Mononuclear cell (primary cell): Measurements from ENCODE around the gene XKR7. TPM values are rescaled to one million over a fixed set of nuclear protein-coding genes. Genes with fewer than 3 reads are reported as not detected.

ENCODE experiments used
- H3K27me3 ChIP-seq: 2 replicates; pipeline ENCODE4 v1.6.0; 2011; ENCODE audit warnings: low read length, control low read depth; ENCODE audit not compliant: insufficient read depth
- H3K4me1 ChIP-seq: 2 replicates; pipeline ENCODE4 v1.5.1; 2011; ENCODE audit warnings: mild to moderate bottlenecking, low read length, control low read depth; ENCODE audit not compliant: insufficient read depth
- H3K4me3 ChIP-seq: 2 replicates; pipeline ENCODE4 v1.5.1; 2011; ENCODE audit warnings: mild to moderate bottlenecking, low read length, moderate library complexity
- H3K9me3 ChIP-seq: 2 replicates; pipeline ENCODE4 v1.5.1; 2011; ENCODE audit warnings: low read depth, mild to moderate bottlenecking, control low read depth, low read length
- total RNA-seq: library from RNA; depleted of rRNA; stranded (reverse); fragments of >200 nt; gene quantifications from one replicate; pipeline ENCODE4 v1.2.3, GENCODE V29; 2012

The XKR7 gene
- total RNA-seq, 1 donor, result under 0.01 TPM

DNA sequence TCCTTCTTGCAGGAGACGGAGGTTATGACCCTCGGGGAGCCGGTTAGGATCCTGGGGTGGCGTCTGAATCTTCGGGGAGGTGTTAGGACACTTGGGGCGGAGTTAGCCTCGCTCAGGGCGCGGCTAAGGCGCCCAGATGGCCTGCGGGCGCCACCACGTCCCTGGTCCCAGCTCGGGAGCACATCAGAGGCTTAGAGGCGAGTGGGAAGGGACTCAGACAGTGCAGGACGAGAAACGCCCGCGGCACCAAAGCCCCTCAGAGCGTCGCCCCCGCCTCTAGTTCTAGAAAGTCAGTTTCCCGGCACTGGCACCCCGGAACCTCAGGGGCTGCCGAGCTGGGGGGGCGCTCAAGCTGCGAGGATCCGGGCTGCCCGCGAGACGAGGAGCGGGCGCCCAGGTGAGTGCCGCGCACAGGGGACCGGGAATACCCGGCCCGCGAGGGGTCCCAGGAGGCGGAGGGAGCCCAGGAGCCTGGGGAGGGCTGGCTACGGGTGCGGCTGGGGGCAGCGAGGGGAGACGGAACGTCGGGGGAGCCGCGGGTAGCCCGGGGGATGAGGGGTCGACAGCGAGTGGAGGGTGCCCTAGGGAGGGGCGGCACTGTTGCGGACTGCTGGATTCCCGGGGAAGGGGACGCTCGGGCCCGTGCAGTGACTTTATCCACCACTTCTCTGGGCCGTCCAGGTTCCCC, 84.3 kb downstream of the XKR7 start, which contains the start of gene HCK:
Gene HCK (plus strand): TSS at position 153 of the 688 bp plus-strand sequence.
- H3K4me1 ChIP-seq, result peaks cover 64% of the 10 kb centered on the region
- H3K27me3 ChIP-seq, result peaks cover 14% of the 10 kb centered on the region
- no peaks in the 10 kb centered on the region for H3K9me3 ChIP-seq
- H3K4me3 ChIP-seq, result peak within 1 kb of the TSS; percentile 72

DNA sequence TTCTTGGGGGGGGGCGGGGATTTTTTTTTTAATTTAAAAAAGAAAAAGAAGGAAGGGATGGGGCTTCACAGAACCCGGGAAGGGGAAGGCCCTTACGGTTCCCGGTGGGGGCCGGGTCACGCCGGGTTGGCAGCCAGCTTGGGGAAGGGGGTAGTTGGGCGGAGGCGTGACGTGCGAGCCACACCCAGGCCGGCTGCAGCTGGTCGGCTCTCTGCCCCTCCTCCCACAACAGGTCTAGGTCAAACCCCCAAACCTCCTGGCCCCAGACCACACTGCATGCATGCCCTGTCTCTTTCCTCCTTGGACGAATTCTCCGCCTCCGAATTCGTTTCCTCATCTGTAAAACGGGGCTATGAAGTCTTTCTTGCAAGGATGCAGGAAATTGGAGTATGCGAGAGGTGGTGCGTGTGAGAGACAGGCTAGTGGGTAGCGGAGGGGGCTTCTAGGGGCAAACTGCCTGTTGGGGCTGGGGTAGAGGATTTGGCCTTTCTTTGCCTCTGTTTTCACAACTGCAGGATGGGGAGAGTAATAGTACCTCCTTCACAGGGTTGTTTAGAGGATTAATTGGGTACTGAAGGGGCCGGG, 84.9 kb downstream of the XKR7 start:
- Histone ChIP-seq H3K4me1 (peaks cover 70% of the 10 kb centered on the region), H3K9me3 (no peaks in the 10 kb centered on the region), H3K4me3 (peak overlapping the region; percentile 72), H3K27me3 (peaks cover 14% of the 10 kb centered on the region)

Other genes starting within 250 kb of the XKR7 start
- 37.6 TPM for gene BCL2L1, start 245.3 kb upstream of the XKR7 start, total RNA-seq
- 1.7 TPM for gene TPX2, start 228.9 kb upstream of the XKR7 start, total RNA-seq
- gene MYLK2, start 148.8 kb upstream of the XKR7 start, total RNA-seq, result not detected
- not detected for gene FOXS1, start 122.5 kb upstream of the XKR7 start, total RNA-seq
- not detected for gene DUSP15, start 97.6 kb upstream of the XKR7 start, total RNA-seq
- gene TTLL9, start 97.5 kb upstream of the XKR7 start, total RNA-seq, result not detected
- 3.7 TPM for gene PDRG1, start 16.1 kb upstream of the XKR7 start, total RNA-seq
- 0.42 TPM for gene CCM2L, start 42.3 kb downstream of the XKR7 start, total RNA-seq
- gene HCK, start 84.1 kb downstream of the XKR7 start, total RNA-seq, result 52.4 TPM
- 20.5 TPM for gene TM9SF4, start 141.6 kb downstream of the XKR7 start, total RNA-seq
- gene PLAGL2, start 239.6 kb downstream of the XKR7 start, total RNA-seq, result 14.1 TPM
- 7.2 TPM for gene POFUT1, start 239.7 kb downstream of the XKR7 start, total RNA-seq